Measurements from ENCODE around the gene RASA3.
"Not testable (repeated sequence)": the region's sequence is repeated elsewhere in the genome, so short reads cannot be mapped to it uniquely, and the experiment has no call there.

GRCh38 chr13:114020134-114020533, 112.3 kb downstream of the RASA3 start:
- not testable (repeated sequence) for TF ChIP-seq CTCF, EP300 (IDR thresholded peaks at IDR 0.05)

Data from gastroesophageal sphincter (tissue), 3 donors.